Breast epithelium (tissue), 4 donors: ENCODE results near the gene BRDT. TPM values are rescaled to one million over a fixed set of nuclear protein-coding genes. Genes with fewer than 3 reads are reported as not detected.

ENCODE experiments used
- DNase-seq, 2 donors: peaks; one replicate each; pipeline ENCODE4 v3.0.0-alpha.2; 2019; ENCODE audit warnings: low spot score in 2 of 2
- H3K27ac ChIP-seq, 2 donors: fragments of 200-600 bp; sonication (generic) in 1 of 2; one replicate each; pipeline ENCODE4 v1.5.1; 2016 to 2019; ENCODE audit warnings: mild to moderate bottlenecking in 1 of 2
- H3K27me3 ChIP-seq, 2 donors: fragments of 200-600 bp; sonication (generic) in 1 of 2; one replicate each; pipeline versions ENCODE4 v1.5.1 to v1.6.0; 2017 to 2019; ENCODE audit warnings: control low read depth in 1 of 2, mild to moderate bottlenecking in 1 of 2
- H3K36me3 ChIP-seq: fragments of 200-600 bp; one replicate; pipeline ENCODE4 v1.5.1; 2019
- H3K4me1 ChIP-seq, 2 donors: fragments of 200-600 bp; sonication (generic); one replicate each; pipeline ENCODE4 v1.5.1; 2016 to 2019; ENCODE audit warnings: control low read depth in 1 of 2
- H3K4me3 ChIP-seq, 3 donors: fragments of 200-600 bp; sonication (generic); 1 replicate in 2 of 3; 2 replicates in 1 of 3; pipeline ENCODE4 v1.5.1; 2016 to 2019; ENCODE audit warnings: mild to moderate bottlenecking in 3 of 3, moderate library complexity in 2 of 3
- H3K9me3 ChIP-seq, 2 donors: fragments of 200-600 bp; sonication (generic) in 1 of 2; one replicate each; pipeline ENCODE4 v1.5.1; 2016 to 2019; ENCODE audit warnings: control low read depth in 1 of 2
- CTCF ChIP-seq, 3 donors: fragments of 450-650 bp; IDR thresholded peaks; one replicate each; pipeline ENCODE4 v1.5.1; 2016 to 2017; ENCODE audit warnings: antibody characterized with exemption in 3 of 3, mild to moderate bottlenecking in 3 of 3, moderate library complexity in 3 of 3
- POLR2A ChIP-seq: fragments of 450-650 bp; IDR thresholded peaks from one replicate; pipeline ENCODE4 v1.6.1; 2016; ENCODE audit warnings: antibody characterized with exemption, mild to moderate bottlenecking, moderate library complexity
- POLR2AphosphoS5 ChIP-seq, 3 donors: sonication (generic); formaldehyde crosslinking; IDR thresholded peaks; one replicate each; pipeline ENCODE4 v1.6.1; 2017; ENCODE audit warnings: antibody characterized with exemption in 3 of 3
- intact Hi-C: fragments of 100-400 bp; cut with DNase I; formaldehyde crosslinking; loops from one replicate; pipeline ENCODE4 v1.15.1; 2023; ENCODE audit warnings: low total_unique reads
- total RNA-seq, 3 donors: library from RNA; depleted of rRNA; stranded (reverse); fragments of >200 nt; gene quantifications; one replicate each; pipeline ENCODE4 v1.1.0, GENCODE V29; 2016

The BRDT gene
- total RNA-seq, 3 donors from 2014 or later = 0.29 TPM; not detected in 2

- TF ChIP-seq POLR2AphosphoS5 (IDR thresholded peaks at IDR 0.05) = no peak
- no peak for TF ChIP-seq CTCF (IDR thresholded peaks at IDR 0.05)
- no peak for TF ChIP-seq POLR2A
- Histone ChIP-seq H3K9me3 (no peaks in the 10 kb centered on the region), H3K4me1 (no peaks in the 10 kb centered on the region), H3K36me3 (no peaks in the 10 kb centered on the region), H3K27me3 (no peaks in the 10 kb centered on the region), H3K4me3 (no peak overlapping the region), H3K27ac (no peak overlapping the region)
- no peak for DNase-seq
- intact Hi-C loops = loop anchor here (5.0 to 10.0 kb wide), 2 partner anchors 641 to 876 kb away; no protein-coding TSS in a partner anchor
These were observed 23.4 kb upstream of the BRDT start for GRCh38 chr1:91925644-91926435.

- Histone ChIP-seq H3K4me1 (no peaks in the 10 kb centered on the region), H3K36me3 (no peaks in the 10 kb centered on the region), H3K27ac (no peak overlapping the region), H3K9me3 (no peaks in the 10 kb centered on the region), H3K27me3 (no peaks in the 10 kb centered on the region), H3K4me3 (no peak overlapping the region)
- TF ChIP-seq POLR2AphosphoS5 (IDR thresholded peaks at IDR 0.05) (no peak), POLR2A (no peak), CTCF (IDR thresholded peaks at IDR 0.05) (no peak)
- intact Hi-C loops = loop anchor here (5.0 to 10.0 kb wide), 2 partner anchors 643 to 874 kb away; no protein-coding TSS in a partner anchor
- DNase-seq = no peak
These were observed 21.2 kb upstream of the BRDT start for GRCh38 chr1:91928026-91928425.

GRCh38 chr1:91929250-91929649 is 20.0 kb upstream of the BRDT start:
- H3K4me1 ChIP-seq = no peaks in the 10 kb centered on the region
- intact Hi-C loops = loop anchor here (5.0 to 10.0 kb wide), 2 partner anchors 644 to 873 kb away; no protein-coding TSS in a partner anchor
- H3K36me3 ChIP-seq = no peaks in the 10 kb centered on the region
- no peak overlapping the region for H3K27ac ChIP-seq
- no peak for DNase-seq
- H3K4me3 ChIP-seq = no peak overlapping the region
- H3K9me3 ChIP-seq = no peaks in the 10 kb centered on the region
- no peak for TF ChIP-seq POLR2AphosphoS5 (IDR thresholded peaks at IDR 0.05)
- H3K27me3 ChIP-seq = no peaks in the 10 kb centered on the region

- Histone ChIP-seq H3K27ac (no peak overlapping the region), H3K36me3 (no peaks in the 10 kb centered on the region), H3K4me3 (no peak overlapping the region), H3K27me3 (no peaks in the 10 kb centered on the region), H3K4me1 (no peaks in the 10 kb centered on the region), H3K9me3 (no peaks in the 10 kb centered on the region)
- DNase-seq = no peak
- TF ChIP-seq CTCF (IDR thresholded peaks at IDR 0.05) (no peak), POLR2AphosphoS5 (IDR thresholded peaks at IDR 0.05) (no peak), POLR2A (no peak)
- intact Hi-C loops = no loop called here
These were observed 11.6 kb upstream of the BRDT start for GRCh38 chr1:91937613-91938012.

GRCh38 chr1:91940496-91940895 is 8.7 kb upstream of the BRDT start:
- no peak for DNase-seq
- intact Hi-C loops = no loop called here
- Histone ChIP-seq H3K4me1 (no peaks in the 10 kb centered on the region), H3K9me3 (no peaks in the 10 kb centered on the region), H3K4me3 (no peak overlapping the region), H3K27ac (no peak overlapping the region), H3K36me3 (no peaks in the 10 kb centered on the region), H3K27me3 (no peaks in the 10 kb centered on the region)
- TF ChIP-seq CTCF (IDR thresholded peaks at IDR 0.05) (no peak), POLR2A (no peak), POLR2AphosphoS5 (IDR thresholded peaks at IDR 0.05) (no peak)
